OCI-LY7 (cell line): ENCODE measurements around the gene DTYMK. TPM values are rescaled to one million over a fixed set of nuclear protein-coding genes. Genes with fewer than 3 reads are reported as not detected.

Source experiments
- BruUV-seq: library from RNA; stranded (reverse); fragments of 400-500 nt; replicated peaks from 2 replicates; lab custom pipeline; 2021; lab: Mats Ljungman, UMichigan
- CTCF ChIA-PET: fragments of 300-600 bp; sonication (Branson Sonifier 250); formaldehyde crosslinking; loops from one replicate; lab custom pipeline; 2022; ENCODE audit warnings: antibody characterized with exemption; ENCODE audit not compliant: unreplicated experiment; lab: Charles Lee
- POLR2A ChIA-PET: fragments of 300-600 bp; sonication (Branson Sonifier 250); formaldehyde crosslinking; loops from one replicate; lab custom pipeline; 2022; ENCODE audit warnings: antibody characterized with exemption; lab: Charles Lee
- DNase-seq: peaks from one replicate; pipeline ENCODE4 v3.0.0-alpha.2; 2015; ENCODE audit warnings: low spot score
- H2AFZ ChIP-seq: fragments of 200-600 bp; sonication (generic), shearing (Covaris generic); 2 replicates; pipeline ENCODE4 v1.6.1; 2014; ENCODE audit warnings: mild to moderate bottlenecking, antibody characterized with exemption, low read length, moderate library complexity
- H3K27ac ChIP-seq: fragments of 200-600 bp; sonication (generic); 2 replicates; pipeline ENCODE4 v1.5.1; 2014; ENCODE audit warnings: mixed run types, low read depth, mild to moderate bottlenecking, moderate library complexity, low read length, inconsistent platforms; ENCODE audit not compliant: poor library complexity, severe bottlenecking
- H3K36me3 ChIP-seq: fragments of 200-600 bp; sonication (generic); 2 replicates; pipeline ENCODE4 v1.6.1; 2014; ENCODE audit warnings: mild to moderate bottlenecking, antibody characterized with exemption, low read length, moderate library complexity, mixed read lengths; ENCODE audit not compliant: insufficient read depth
- H3K4me1 ChIP-seq: fragments of 200-600 bp; sonication (generic); 2 replicates; pipeline ENCODE4 v1.5.1; 2014; ENCODE audit warnings: mild to moderate bottlenecking, low read length; ENCODE audit not compliant: insufficient read depth, poor library complexity, severe bottlenecking
- H3K4me2 ChIP-seq: fragments of 200-600 bp; sonication (generic); 2 replicates; pipeline ENCODE4 v1.6.1; 2014; ENCODE audit warnings: mild to moderate bottlenecking, low read length
- H3K4me3 ChIP-seq: fragments of 200-600 bp; sonication (generic); 2 replicates; pipeline ENCODE4 v1.5.1; 2014; ENCODE audit warnings: mild to moderate bottlenecking, low read depth, low read length; ENCODE audit not compliant: poor library complexity, severe bottlenecking
- H3K79me2 ChIP-seq: fragments of 200-600 bp; sonication (generic); 2 replicates; pipeline ENCODE4 v1.6.1; 2016; ENCODE audit warnings: low read depth, mild to moderate bottlenecking, low read length, moderate library complexity, mixed read lengths; ENCODE audit not compliant: insufficient read depth
- H3K9me2 ChIP-seq: fragments of 200-600 bp; sonication (generic); 2 replicates; pipeline ENCODE4 v1.6.1; 2016; ENCODE audit warnings: mild to moderate bottlenecking, low read length, mixed read lengths; ENCODE audit not compliant: insufficient read depth
- H3K9me3 ChIP-seq: fragments of 200-600 bp; sonication (generic); 2 replicates; pipeline ENCODE4 v1.6.1; 2014; ENCODE audit warnings: mild to moderate bottlenecking, mixed run types, low read length, mixed read lengths
- H4K20me1 ChIP-seq: fragments of 200-600 bp; sonication (generic); 2 replicates; pipeline ENCODE4 v1.6.1; 2014; ENCODE audit warnings: mild to moderate bottlenecking, antibody characterized with exemption, low read length, moderate library complexity, mixed read lengths; ENCODE audit not compliant: insufficient read depth
- CTCF ChIP-seq: fragments of 200-600 bp; sonication (generic); conservative IDR thresholded peaks from 2 replicates; pipeline ENCODE4 v1.5.1; 2014; ENCODE audit warnings: mild to moderate bottlenecking, antibody characterized with exemption, low read length, moderate library complexity, mixed read lengths
- EZH2phosphoT487 ChIP-seq: fragments of 200-600 bp; sonication (generic); IDR thresholded peaks from 2 replicates; pipeline ENCODE4 v1.6.1; 2018; ENCODE audit warnings: low read depth, borderline replicate concordance, mild to moderate bottlenecking, mixed run types, antibody characterized with exemption, low read length, moderate library complexity, mixed read lengths
- intact Hi-C: fragments of 100-400 bp; cut with micrococcal nuclease; formaldehyde crosslinking; loops from one replicate; pipeline ENCODE4 v1.10.0; 2022; ENCODE audit not compliant: unreplicated experiment
- total RNA-seq, 2 experiments: library from RNA; depleted of rRNA in 1 of 2; stranded (reverse); fragments of >200 nt in 1 of 2; shearing (Covaris generic) in 1 of 2; gene quantifications; 2 replicates each; pipeline ENCODE4 v1.2.3, GENCODE V29; 2014 to 2022

Gene DTYMK
- total RNA-seq, 2 experiments from 2014 or later, result 118 to 129 TPM

DNA sequence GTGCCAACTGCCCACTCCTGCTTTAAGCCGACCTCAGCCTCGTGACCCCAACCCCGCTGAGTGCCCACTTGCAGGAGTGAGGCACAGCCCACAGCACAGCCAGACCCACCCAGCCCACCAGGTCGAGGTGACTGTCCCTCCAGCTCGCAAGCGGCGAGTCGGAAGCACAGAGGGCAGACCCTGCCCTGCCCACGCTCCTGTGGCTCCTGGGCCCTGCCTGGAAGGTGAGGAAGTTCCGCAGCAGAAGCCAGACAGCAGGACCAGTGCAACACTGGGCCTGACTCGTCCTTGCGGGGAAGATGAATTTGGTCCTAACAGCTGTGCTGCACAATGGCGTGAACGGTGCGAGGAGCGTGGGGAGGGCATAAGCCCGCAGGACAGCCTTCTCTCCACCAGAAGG, 9.9 kb downstream of the DTYMK start:
- CTCF ChIA-PET, result no interaction called here
- Histone ChIP-seq H3K9me2 (no peaks in the 10 kb centered on the region), H3K4me2 (no peak overlapping the region), H3K4me3 (no peak overlapping the region), H3K36me3 (peaks cover 98% of the 10 kb centered on the region), H3K27ac (no peak overlapping the region), H3K4me1 (no peaks in the 10 kb centered on the region), H3K9me3 (no peaks in the 10 kb centered on the region), H3K79me2 (no peaks in the 10 kb centered on the region), H2AFZ (no peak overlapping the region), H4K20me1 (no peaks in the 10 kb centered on the region)
- no peak for TF ChIP-seq EZH2phosphoT487
- DNase-seq, result no peak
- BruUV-seq, result no TSS peak
- intact Hi-C loops, result no loop called here
- POLR2A ChIA-PET, result no interaction called here

GRCh38 chr2:241675885-241676284, 10.7 kb downstream of the DTYMK start:
- Histone ChIP-seq H4K20me1 (no peaks in the 10 kb centered on the region), H2AFZ (no peak overlapping the region), H3K4me3 (no peak overlapping the region), H3K4me2 (no peak overlapping the region), H3K36me3 (peaks cover 96% of the 10 kb centered on the region), H3K4me1 (no peaks in the 10 kb centered on the region), H3K27ac (no peak overlapping the region), H3K9me2 (no peaks in the 10 kb centered on the region), H3K79me2 (no peaks in the 10 kb centered on the region), H3K9me3 (no peaks in the 10 kb centered on the region)
- POLR2A ChIA-PET, result interaction anchor here (1.4 kb wide), 1 partner anchor 11 kb away, joined by 4 read pairs; the partner anchor contains the start of gene DTYMK
- CTCF ChIA-PET, result no interaction called here
- intact Hi-C loops, result no loop called here
- TF ChIP-seq CTCF (no peak), EZH2phosphoT487 (no peak)
- no TSS peak for BruUV-seq
- no peak for DNase-seq

GRCh38 chr2:241673797-241674725, 12.6 kb downstream of the DTYMK start:
- intact Hi-C loops, result no loop called here
- DNase-seq, result no peak
- BruUV-seq, result no TSS peak
- Histone ChIP-seq H3K9me2 (no peaks in the 10 kb centered on the region), H2AFZ (no peak overlapping the region), H3K4me2 (no peak overlapping the region), H3K4me1 (no peaks in the 10 kb centered on the region), H3K9me3 (no peaks in the 10 kb centered on the region), H3K27ac (no peak overlapping the region), H3K36me3 (peaks cover 88% of the 10 kb centered on the region), H3K4me3 (no peak overlapping the region), H3K79me2 (no peaks in the 10 kb centered on the region), H4K20me1 (no peaks in the 10 kb centered on the region)
- ChIA-PET CTCF (no interaction called here), POLR2A (no interaction called here)
- TF ChIP-seq CTCF (no peak), EZH2phosphoT487 (no peak)
